Mucosa of rectum (tissue), 2 donors: Measurements from ENCODE around the gene LCE1D.

Source experiments
- H3K27ac ChIP-seq, 2 donors: one replicate each; pipeline ENCODE4 v1.7.0; 2013; ENCODE audit warnings: inconsistent platforms in 2 of 2, low read depth in 2 of 2, low read length in 2 of 2
- H3K27me3 ChIP-seq, 2 donors: one replicate each; pipeline ENCODE4 v1.7.0; 2013; ENCODE audit warnings: low read length in 2 of 2; ENCODE audit not compliant: control insufficient read depth in 2 of 2, insufficient read depth in 2 of 2
- H3K36me3 ChIP-seq, 2 donors: one replicate each; pipeline ENCODE4 v1.7.0; 2013; ENCODE audit warnings: low read length in 2 of 2; ENCODE audit not compliant: control insufficient read depth in 2 of 2, insufficient read depth in 2 of 2
- H3K4me1 ChIP-seq, 2 donors: one replicate each; pipeline ENCODE4 v1.7.0; 2013; ENCODE audit warnings: low read length in 2 of 2, mild to moderate bottlenecking in 1 of 2; ENCODE audit not compliant: control insufficient read depth in 2 of 2, insufficient read depth in 2 of 2
- H3K4me3 ChIP-seq, 2 donors: one replicate each; pipeline ENCODE4 v1.7.0; 2013; ENCODE audit warnings: low read length in 2 of 2
- H3K9ac ChIP-seq, 2 donors: one replicate each; pipeline ENCODE4 v1.7.0; 2013; ENCODE audit warnings: low read length in 2 of 2, low read depth in 1 of 2, mild to moderate bottlenecking in 1 of 2
- H3K9me3 ChIP-seq, 2 donors: one replicate each; pipeline ENCODE4 v1.7.0; 2013; ENCODE audit warnings: low read length in 2 of 2; ENCODE audit not compliant: control insufficient read depth in 2 of 2
- donor health status: healthy.
- donor health status: Normal muscosa, but diverticular disease.

The LCE1D gene

DNA sequence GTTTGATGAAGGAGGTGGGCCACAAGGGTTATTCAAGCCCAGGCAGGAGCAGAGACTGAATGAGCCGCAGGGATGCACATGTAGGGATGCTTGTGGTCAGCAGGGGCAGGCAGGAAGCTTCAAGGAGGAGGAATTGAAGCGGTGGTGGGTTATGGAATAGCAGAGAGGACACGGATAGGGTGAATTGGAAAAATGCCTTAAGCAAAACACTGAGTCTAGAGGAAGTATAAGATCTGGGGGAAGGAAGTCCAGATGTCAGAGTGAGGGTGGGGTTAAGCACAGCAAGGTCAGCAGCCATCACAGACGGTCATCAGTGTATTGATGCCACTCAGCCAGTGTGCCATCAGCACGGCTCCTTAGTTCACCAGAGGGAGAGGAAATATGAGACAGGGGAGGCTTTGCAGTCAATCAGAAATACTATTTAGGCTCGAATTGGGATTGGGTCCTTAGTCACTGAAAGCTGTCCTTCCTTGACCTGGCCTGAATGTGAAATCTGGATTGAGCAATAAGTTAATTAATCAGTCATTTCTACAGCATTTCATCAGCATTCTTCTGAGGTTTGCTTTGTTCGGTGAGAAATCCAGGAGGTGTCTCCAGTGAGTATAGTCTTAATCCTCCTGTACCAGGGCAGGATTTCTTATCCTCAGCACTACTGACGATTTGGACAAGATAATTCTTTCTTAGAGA is 27.5 kb upstream of the LCE1D start:
- Histone ChIP-seq H3K36me3 (no peaks in the 10 kb centered on the region), H3K9ac (no peak overlapping the region), H3K9me3 (no peaks in the 10 kb centered on the region), H3K4me1 (no peaks in the 10 kb centered on the region), H3K4me3 (no peak overlapping the region), H3K27ac (no peak overlapping the region), H3K27me3 (no peaks in the 10 kb centered on the region)

DNA sequence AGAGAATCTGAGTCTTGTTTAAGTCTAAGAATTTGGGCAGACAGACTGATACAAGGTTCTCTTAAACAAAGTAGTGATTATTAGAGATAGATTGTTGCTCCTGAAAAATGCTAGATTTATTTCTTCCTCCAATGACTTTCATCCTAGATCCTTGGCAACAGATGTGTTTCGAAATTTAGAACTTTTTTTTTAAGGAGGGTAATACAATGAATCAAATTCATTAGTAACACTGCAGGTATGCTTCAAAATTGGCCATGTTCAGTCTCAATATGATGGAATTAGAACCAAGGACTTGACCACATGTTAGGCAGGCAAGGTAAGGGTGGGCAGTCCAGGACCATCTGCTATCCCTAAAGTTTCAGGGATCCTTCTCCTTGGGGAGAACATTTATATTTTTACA is 26.1 kb upstream of the LCE1D start:
- no peak overlapping the region for H3K27ac ChIP-seq
- H3K9me3 ChIP-seq: no peaks in the 10 kb centered on the region
- no peaks in the 10 kb centered on the region for H3K27me3 ChIP-seq
- H3K4me3 ChIP-seq: no peak overlapping the region
- no peak overlapping the region for H3K9ac ChIP-seq
- H3K4me1 ChIP-seq: no peaks in the 10 kb centered on the region
- H3K36me3 ChIP-seq: no peaks in the 10 kb centered on the region

DNA sequence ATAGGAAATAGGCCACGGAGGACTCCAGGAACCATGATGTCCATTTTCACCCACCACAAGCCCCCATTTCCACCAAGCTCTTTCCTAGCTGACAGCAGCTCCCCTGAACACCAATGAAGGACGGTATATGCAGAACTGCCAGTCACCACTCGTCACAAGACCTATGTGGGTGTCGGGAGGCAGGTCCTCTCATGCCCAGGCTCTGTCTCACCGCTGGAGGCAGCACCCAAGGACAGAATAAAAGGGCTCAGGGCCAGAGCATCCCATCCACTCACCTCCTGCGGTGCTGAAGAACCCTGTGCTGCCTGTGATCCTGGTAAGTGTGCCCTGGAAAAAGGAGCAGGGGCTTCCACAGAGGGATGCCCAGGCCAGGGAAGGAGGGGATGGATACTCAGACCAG is 21.6 kb upstream of the LCE1D start, which contains the start of gene LCE1F:
Gene LCE1F, plus strand, starts transcription at position 266 of the 400 bp plus-strand sequence. CDS start 1,232 bp downstream, outside the sequence.
- H3K36me3 ChIP-seq: no peaks in the 10 kb centered on the region
- no peaks in the 10 kb centered on the region for H3K9me3 ChIP-seq
- no peak within 1 kb of the TSS for H3K9ac ChIP-seq
- H3K27me3 ChIP-seq: no peaks in the 10 kb centered on the region
- H3K4me1 ChIP-seq: no peaks in the 10 kb centered on the region
- no peak within 1 kb of the TSS for H3K27ac ChIP-seq
- H3K4me3 ChIP-seq: no peak within 1 kb of the TSS

DNA sequence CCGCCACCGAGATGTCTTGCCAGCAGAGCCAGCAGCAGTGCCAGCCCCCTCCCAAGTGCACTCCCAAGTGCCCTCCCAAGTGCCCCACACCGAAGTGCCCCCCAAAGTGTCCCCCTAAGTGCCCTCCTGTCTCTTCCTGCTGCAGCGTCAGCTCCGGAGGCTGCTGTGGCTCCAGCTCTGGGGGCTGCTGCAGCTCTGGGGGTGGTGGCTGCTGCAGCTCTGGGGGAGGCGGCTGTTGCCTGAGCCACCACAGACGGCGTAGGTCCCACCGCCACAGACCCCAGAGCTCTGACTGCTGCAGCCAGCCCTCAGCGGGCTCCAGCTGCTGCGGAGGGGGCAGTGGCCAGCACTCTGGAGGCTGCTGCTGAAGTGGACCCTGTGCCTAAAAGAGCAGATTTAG is 20.2 kb upstream of the LCE1D start:
- no peaks in the 10 kb centered on the region for H3K9me3 ChIP-seq
- H3K4me1 ChIP-seq: no peaks in the 10 kb centered on the region
- H3K4me3 ChIP-seq: no peak overlapping the region
- H3K27me3 ChIP-seq: no peaks in the 10 kb centered on the region
- no peaks in the 10 kb centered on the region for H3K36me3 ChIP-seq
- H3K9ac ChIP-seq: no peak overlapping the region
- no peak overlapping the region for H3K27ac ChIP-seq

DNA sequence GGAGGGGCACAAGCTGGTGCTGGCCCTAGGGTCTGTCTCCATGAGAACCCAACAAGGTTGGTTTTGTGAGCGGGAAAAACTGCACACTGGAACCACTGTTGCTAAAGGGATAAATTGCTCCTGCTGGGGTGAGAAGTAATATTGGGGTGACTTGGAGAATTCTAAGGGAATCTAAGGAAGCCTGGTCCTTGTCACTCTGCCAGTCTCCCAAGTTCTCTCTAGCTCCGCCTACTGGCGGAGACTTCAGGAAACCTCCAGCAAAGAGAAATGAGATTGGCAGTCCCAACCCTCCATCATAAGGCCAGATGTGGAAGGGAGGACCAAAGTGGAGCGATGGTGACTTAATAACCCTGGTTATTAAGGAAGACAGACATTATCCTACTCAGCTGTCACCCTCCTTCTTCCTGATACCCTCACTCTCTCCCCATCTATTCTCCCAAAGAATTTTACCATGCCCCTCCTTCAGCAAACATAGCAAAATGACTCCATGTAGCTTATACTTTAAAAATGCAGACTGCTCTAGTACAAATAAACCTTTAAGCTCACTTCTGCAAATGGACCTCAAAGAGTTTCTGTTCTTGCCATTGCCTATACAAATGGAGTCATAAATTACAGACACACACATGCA is 18.9 kb upstream of the LCE1D start:
- H3K4me3 ChIP-seq: no peak overlapping the region
- no peaks in the 10 kb centered on the region for H3K9me3 ChIP-seq
- H3K36me3 ChIP-seq: no peaks in the 10 kb centered on the region
- H3K27ac ChIP-seq: no peak overlapping the region
- H3K9ac ChIP-seq: no peak overlapping the region
- H3K4me1 ChIP-seq: no peaks in the 10 kb centered on the region
- no peaks in the 10 kb centered on the region for H3K27me3 ChIP-seq

DNA sequence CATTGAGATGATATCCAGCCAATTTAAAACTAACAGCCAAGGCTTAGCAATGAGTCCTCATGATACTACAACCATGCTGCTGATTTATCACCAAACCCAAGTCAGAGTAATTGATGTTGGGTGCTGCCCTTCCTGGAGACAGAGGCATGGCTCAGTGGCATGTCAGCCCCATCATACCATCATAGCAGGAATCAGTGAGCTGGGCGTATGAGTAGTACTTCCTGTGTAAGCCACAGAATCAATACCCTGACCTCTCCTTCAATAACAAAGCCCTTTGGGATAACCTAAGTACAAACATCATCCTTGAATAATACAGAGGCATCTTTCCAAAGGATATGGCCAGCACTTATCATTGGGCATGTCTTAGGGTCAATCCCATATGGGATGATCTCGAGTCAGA is 13.4 kb upstream of the LCE1D start:
- Histone ChIP-seq H3K4me3 (no peak overlapping the region), H3K9ac (no peak overlapping the region), H3K9me3 (no peaks in the 10 kb centered on the region), H3K27ac (no peak overlapping the region), H3K27me3 (no peaks in the 10 kb centered on the region), H3K4me1 (no peaks in the 10 kb centered on the region), H3K36me3 (no peaks in the 10 kb centered on the region)

DNA sequence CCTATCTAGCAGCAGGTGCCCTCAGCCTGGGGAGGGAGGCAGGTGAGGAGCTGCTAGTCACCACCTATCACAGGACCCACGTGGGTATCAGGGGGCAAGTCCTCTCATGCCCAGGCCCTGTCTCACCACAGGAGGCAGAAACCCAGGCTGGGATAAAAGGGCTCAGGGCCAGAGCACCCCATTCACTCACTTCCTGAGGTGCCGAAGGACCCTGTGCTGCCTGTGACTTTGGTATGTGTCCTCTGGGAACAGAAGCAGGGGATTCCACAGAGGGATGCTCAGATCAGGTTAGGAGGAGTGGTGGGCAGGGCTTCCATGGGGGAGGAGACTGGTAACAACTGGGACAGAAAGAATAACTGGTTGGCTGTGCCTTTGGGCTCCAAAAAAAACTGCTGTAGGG is 10.4 kb upstream of the LCE1D start, which contains the start of gene LCE1E:
Gene LCE1E, plus strand, starts transcription at position 181 of the 400 bp plus-strand sequence. CDS start 1,043 bp downstream, outside the sequence.
- H3K36me3 ChIP-seq: no peaks in the 10 kb centered on the region
- no peaks in the 10 kb centered on the region for H3K9me3 ChIP-seq
- no peaks in the 10 kb centered on the region for H3K27me3 ChIP-seq
- no peak within 1 kb of the TSS for H3K4me3 ChIP-seq
- no peak within 1 kb of the TSS for H3K9ac ChIP-seq
- no peak within 1 kb of the TSS for H3K27ac ChIP-seq
- H3K4me1 ChIP-seq: no peaks in the 10 kb centered on the region

DNA sequence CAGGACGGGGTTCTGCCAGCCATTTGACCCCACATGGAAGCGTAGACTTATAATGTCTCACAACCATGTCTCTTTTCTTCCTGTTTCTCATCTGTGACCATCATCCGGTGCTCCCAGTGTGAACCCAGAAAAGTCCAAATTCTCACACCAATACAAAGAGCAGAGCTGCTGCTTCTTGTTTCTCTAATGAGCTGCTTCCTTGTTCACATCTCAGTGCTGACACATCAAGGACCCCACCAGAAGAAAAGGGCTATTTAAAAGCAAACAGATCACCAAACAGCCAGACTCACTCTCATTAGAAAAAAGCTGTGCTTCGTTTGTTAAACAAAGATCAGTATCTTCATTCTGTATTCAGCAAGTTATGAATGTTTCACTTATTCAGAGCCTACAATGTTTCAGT is 835 bp upstream of the LCE1D start:
- no peak overlapping the region for H3K27ac ChIP-seq
- H3K4me3 ChIP-seq: no peak overlapping the region
- H3K9me3 ChIP-seq: no peaks in the 10 kb centered on the region
- no peaks in the 10 kb centered on the region for H3K27me3 ChIP-seq
- H3K36me3 ChIP-seq: no peaks in the 10 kb centered on the region
- H3K4me1 ChIP-seq: no peaks in the 10 kb centered on the region
- no peak overlapping the region for H3K9ac ChIP-seq

DNA sequence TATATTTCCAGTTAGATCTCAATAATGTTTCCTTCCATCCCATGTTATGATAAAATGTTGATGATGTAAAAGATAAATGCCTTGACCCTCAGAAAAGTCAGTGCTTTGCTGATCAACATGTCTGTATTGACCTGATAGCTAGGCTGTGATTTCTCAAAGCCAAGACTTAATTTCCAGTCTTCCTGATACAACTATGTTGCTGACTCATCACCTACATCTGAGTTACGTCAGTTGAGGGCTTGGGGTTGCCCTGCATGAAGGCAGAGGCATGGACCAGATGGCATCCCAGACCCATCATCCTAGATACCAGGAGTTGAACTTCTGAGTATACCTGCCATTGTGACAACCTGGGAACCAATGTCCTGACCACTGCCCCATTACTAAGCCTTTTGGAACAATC is 4.8 kb downstream of the LCE1D start:
- Histone ChIP-seq H3K9ac (no peak overlapping the region), H3K4me3 (no peak overlapping the region), H3K27ac (no peak overlapping the region), H3K4me1 (no peaks in the 10 kb centered on the region), H3K27me3 (no peaks in the 10 kb centered on the region), H3K9me3 (no peaks in the 10 kb centered on the region), H3K36me3 (no peaks in the 10 kb centered on the region)

DNA sequence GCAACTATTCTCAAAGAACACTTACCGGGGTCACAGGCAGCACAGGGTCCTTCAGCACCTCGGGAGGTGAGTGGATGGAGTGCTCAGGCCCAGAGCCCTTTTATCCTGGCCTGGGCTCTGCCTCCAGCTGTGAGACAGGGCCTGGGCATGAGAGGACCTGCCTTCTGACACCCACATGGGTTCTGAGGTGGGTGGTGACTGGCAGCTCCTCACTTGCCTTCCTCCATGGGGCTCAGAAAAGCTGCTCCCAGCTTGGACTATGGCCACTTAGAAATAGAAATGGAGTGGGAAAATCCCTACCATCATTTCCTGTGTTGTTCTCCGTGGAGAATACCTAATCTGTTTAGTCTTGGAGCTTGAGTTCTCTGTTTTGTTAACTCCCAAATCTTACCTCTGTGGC is 10.1 kb downstream of the LCE1D start, which contains the start of gene LCE1C:
Gene LCE1C, minus strand, starts transcription at position 76 of the 400 bp plus-strand sequence. CDS start 1,173 bp downstream, outside the sequence.
- no peak within 1 kb of the TSS for H3K9ac ChIP-seq
- no peaks in the 10 kb centered on the region for H3K27me3 ChIP-seq
- H3K4me1 ChIP-seq: no peaks in the 10 kb centered on the region
- H3K27ac ChIP-seq: no peak within 1 kb of the TSS
- no peaks in the 10 kb centered on the region for H3K9me3 ChIP-seq
- H3K36me3 ChIP-seq: no peaks in the 10 kb centered on the region
- H3K4me3 ChIP-seq: no peak within 1 kb of the TSS
